Endometrial microvascular endothelial cells (primary cell): ENCODE data around the gene LRRC41. TPM values are rescaled to one million over a fixed set of nuclear protein-coding genes. Genes with fewer than 3 reads are reported as not detected.

Experiments
- in situ Hi-C: cut with HindIII; loops from 2 replicates; pipeline ENCODE4 v1.10.0; 2017; ENCODE audit warnings: low sequenced_read_pairs, low pct_unique_long_range_greater_than_20kb; ENCODE audit errors: inconsistent ontology term
- total RNA-seq: library from RNA; depleted of rRNA; stranded (reverse); fragments of >200 nt; gene quantifications from one replicate; pipeline ENCODE4 v1.2.3, GENCODE V29; 2015; ENCODE audit errors: inconsistent ontology term

Gene LRRC41
- total RNA-seq, 1 donor from 2014 or later, result 106 TPM

DNA sequence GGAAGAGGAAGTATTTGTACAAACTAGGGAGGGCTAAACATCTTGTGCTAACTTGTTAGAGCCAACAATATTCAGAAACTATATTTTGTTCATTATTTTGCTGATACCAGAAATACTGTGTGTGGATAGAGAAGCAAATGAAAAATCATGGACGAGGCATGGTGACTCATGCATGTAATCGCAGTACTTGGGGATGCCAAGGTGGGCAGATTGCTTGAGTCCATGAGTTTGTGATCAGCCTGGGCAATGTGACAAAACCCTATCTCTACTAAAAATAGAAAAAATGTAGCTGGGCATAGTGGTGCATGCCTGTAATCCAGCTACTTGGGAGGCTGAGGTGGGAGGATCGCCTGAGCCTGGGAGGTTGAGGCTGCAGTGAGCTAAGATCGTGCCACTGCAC is 13.4 kb downstream of the LRRC41 start:
- in situ Hi-C loops, result no loop called here

DNA sequence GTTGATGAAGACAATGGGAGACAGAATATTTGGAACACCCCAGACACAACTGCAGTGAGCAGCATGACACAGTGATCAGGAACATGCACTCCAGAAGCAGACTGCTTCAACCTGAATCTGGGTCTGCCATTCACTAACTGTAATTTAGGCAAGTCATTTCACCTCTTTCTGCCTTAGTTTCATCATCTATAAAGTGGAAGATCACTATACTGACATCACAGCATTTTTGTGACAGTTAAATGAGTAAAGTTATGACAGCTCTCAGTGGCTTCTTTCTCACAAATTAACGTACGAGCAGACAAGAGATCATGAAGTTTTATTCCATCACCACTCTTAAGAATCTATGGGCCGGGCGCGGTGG is 14.3 kb downstream of the LRRC41 start:
- in situ Hi-C loops, result no loop called here

GRCh38 chr1:46288485-46289133 is 14.8 kb downstream of the LRRC41 start:
- in situ Hi-C loops, result no loop called here

DNA sequence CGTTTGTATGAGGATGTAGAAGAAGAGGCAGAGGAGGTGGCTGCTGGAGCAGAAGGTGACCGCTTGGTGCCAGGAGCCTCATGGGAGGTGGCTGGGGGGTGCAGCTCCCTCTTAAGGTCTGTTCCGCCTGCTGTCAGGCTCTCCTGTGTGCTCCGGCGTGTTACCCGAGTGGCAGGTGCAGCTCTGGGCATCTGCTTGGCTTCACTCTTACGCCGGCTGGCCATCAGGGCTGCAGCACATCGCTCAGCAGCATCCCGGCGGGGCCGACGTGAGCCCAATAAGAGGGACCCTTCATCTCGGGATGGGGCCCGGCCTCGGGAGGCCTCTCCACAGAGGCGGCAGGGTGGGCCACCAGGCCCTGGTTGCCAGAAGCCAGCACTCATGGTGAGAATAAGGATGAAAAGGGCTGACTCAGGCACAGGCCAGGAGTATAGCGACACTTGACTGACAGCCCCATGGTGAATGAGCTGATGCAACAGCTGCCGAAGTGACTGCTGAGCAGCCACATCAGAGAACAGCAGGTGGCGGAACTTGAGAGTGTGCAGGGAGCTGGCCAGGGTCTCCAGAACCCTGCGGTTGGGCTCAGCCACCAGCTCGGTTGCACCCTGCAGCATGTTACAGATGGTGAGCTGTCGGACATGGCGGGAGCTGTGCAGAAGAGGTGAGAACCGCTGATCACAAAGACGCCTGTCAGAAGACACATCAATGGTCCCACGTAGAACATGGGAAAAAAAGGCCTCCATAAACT is 17.5 kb downstream of the LRRC41 start:
- in situ Hi-C loops, result no loop called here

GRCh38 chr1:46284597-46285564 is 18.5 kb downstream of the LRRC41 start:
- in situ Hi-C loops, result no loop called here

DNA sequence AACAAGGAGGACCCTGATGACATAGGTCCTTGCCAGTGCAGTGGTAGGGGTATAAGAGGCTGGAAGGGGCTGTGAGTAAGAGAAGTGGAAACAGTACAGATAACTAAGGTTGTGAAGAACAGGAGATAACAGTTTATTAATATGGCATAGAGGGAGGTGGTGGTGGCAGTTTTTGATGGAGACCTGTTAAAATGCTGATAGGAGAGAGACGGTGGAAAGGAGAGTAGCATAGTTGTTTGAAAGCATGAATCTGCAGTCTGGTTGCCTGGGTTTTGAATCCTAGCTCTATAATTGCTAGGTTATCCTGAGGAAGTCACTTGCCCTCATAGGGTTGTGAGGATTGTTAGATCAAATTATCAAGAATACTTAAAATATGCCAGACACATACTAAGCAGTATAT is 19.4 kb downstream of the LRRC41 start:
- in situ Hi-C loops, result no loop called here

GRCh38 chr1:46281021-46281420 is 22.4 kb downstream of the LRRC41 start:
- in situ Hi-C loops, result no loop called here

DNA sequence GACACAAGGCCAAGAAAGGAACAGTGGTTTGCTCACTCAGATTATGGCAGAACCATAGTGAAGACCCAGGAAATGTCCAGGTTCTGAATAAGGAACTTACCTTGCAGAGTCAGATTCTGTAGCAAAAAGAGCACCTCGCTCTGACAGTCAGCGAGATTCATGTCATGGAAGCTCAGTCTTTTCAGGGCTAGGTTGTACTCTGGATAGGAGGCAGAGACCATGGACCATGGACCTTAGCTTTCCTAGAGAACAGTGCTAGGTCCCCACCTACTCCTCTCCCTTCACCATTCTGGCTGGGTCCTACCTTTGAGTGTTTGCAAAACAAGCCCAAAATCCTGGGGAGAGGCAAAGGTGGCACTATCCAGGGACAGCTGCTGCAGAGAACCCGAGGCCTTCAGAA is 23.3 kb downstream of the LRRC41 start:
- in situ Hi-C loops, result no loop called here

DNA sequence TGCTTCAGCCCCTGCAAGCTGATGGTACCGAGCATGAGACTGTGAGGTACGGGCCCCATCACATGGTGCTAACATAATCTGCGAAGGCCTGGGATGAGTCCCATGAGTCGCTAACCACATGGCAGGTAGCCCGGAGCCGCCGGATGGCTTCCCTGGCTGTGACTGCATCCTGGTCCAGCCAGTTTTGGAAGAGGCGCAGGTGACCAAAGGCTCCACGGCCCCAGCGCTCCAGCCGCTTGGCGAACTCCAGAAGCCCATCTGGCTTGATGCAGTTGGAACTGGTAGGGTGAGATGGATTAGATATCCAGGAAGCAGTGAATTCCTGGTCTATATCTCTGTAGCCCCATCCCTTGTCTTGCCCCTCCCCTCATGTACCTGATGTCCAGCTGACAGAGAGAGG is 24.6 kb downstream of the LRRC41 start:
- in situ Hi-C loops, result no loop called here

DNA sequence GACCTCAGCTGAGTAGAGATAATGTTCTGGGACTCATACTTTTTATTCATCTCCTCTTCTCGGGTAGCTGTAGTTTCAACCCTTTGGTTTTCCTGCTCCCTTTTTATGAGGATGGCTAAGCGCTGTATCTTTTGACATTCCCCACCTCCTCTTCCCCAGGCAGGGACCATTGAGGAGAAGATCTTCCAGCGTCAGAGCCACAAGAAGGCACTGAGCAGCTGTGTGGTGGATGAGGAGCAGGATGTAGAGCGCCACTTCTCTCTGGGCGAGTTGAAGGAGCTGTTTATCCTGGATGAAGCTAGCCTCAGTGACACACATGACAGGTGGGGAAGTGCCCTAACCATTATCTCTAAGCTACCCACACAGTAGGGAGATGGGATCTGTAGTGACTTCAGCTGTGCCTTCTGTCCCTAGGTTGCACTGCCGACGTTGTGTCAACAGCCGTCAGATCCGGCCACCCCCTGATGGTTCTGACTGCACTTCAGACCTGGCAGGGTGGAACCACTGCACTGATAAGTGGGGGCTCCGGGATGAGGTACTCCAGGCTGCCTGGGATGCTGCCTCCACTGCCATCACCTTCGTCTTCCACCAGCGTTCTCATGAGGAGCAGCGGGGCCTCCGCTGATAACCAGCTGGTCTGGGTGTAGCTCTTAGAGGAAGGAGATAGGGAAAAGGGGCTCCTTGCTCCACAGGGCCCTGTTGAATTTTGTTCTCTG is 25.6 kb downstream of the LRRC41 start:
- in situ Hi-C loops, result no loop called here

DNA sequence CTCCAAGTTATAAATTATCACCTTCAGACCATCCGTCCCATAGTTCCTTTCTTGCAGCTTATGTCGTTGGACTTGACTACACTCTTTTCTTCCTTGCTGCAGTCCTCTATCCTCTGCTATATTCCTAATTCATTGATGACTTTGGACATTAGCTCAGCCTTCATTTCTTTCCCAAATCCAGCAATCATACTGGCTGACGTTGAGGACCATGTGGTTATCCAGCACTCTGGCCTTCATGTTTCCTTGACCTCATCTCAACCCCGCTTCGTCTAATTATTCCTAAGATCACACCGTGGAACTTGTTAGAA is 28.4 kb downstream of the LRRC41 start:
- in situ Hi-C loops, result no loop called here

- in situ Hi-C loops, result no loop called here
Measured at GRCh38 chr1:46274225-46275029, 29.0 kb downstream of the LRRC41 start.

- in situ Hi-C loops, result no loop called here
Measured at GRCh38 chr1:46268578-46268977, 34.8 kb downstream of the LRRC41 start.

- in situ Hi-C loops, result no loop called here
Measured at GRCh38 chr1:46263146-46263545, 40.3 kb downstream of the LRRC41 start.

- in situ Hi-C loops, result no loop called here
Measured at GRCh38 chr1:46262508-46262907, 40.9 kb downstream of the LRRC41 start.

GRCh38 chr1:46256523-46256922 is 46.9 kb downstream of the LRRC41 start:
- in situ Hi-C loops, result no loop called here

DNA sequence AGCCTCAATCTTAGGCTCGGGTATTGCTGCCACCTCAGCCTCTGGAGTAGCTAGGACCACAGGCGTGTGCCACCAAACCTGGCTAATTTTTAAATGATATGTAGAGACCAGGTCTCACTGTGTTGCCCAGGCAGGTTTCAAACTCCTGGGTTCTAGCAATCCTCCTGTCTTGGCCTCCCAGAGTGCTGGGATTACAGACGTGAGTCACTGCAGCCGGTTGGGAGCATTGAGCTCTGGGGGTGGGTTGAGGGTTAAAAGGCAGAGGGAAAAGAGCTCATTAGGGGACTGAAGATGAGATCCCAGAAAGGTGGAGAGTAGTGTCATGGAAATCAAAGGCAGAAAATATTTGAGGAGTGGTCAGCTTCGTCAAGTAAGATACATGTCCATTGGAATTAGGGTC is 48.7 kb downstream of the LRRC41 start:
- in situ Hi-C loops, result no loop called here

GRCh38 chr1:46248122-46248920 is 55.1 kb downstream of the LRRC41 start:
- in situ Hi-C loops, result no loop called here
